ENCODE measurements around the gene OBSL1.

- TF ChIP-seq POLR2A (IDR thresholded peaks at IDR 0.05): no peak
- no peak for TF ChIP-seq CTCF (IDR thresholded peaks at IDR 0.05)
Observed at GRCh38 chr2:219572237-219573001, 1.1 kb upstream of the OBSL1 start, which contains the start of gene INHA.

Measured in upper lobe of left lung (tissue), 4 donors.